GM12873 (cell line): ENCODE results near the gene APOL6.

Experiments
- CTCF ChIP-seq: IDR thresholded peaks from 2 replicates; pipeline ENCODE4 v1.5.1; 2012; ENCODE audit warnings: low read depth, mild to moderate bottlenecking, moderate library complexity, low read length, control low read depth; ENCODE audit not compliant: insufficient read depth; ENCODE audit errors: missing control alignments

The APOL6 gene

GRCh38 chr22:35633520-35633919, 14.7 kb upstream of the APOL6 start:
- no peak for TF ChIP-seq CTCF

GRCh38 chr22:35634015-35634414, 14.2 kb upstream of the APOL6 start:
- TF ChIP-seq CTCF, result no peak

GRCh38 chr22:35634943-35635540, 13.2 kb upstream of the APOL6 start:
- no peak for TF ChIP-seq CTCF

- no peak for TF ChIP-seq CTCF
Observed at GRCh38 chr22:35637254-35637653, 11.0 kb upstream of the APOL6 start.

GRCh38 chr22:35638001-35638400, 10.2 kb upstream of the APOL6 start:
- no peak for TF ChIP-seq CTCF

- TF ChIP-seq CTCF, result no peak
Observed at GRCh38 chr22:35638410-35638809, 9.8 kb upstream of the APOL6 start.

GRCh38 chr22:35641494-35642120, 6.6 kb upstream of the APOL6 start:
- TF ChIP-seq CTCF, result no peak
